ENCODE measurements around the gene OPRM1. TPM values are rescaled to one million over a fixed set of nuclear protein-coding genes. Genes with fewer than 3 reads are reported as not detected.

Gene OPRM1
- total RNA-seq, 4 donors from 2014 or later = not detected

DNA sequence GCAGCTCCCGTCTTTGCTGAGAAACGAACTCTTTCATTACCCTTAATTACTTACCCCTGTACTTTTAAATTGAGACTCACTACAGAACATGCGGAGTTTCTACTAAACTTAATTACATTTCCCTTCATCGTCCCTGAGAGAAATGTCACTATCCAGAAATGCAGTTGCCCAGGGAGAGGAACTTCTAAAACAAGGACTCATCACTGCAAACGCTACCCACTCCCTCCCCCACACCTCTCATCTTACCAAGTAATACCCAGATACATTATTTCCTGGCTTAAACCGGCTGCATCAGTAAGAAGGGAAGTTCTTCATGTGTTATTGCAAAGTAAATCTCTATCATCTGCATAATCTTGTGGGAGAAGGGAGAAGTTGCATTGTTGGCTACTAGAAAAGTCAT, 179.3 kb downstream of the OPRM1 start:
- no peak for TF ChIP-seq POLR2AphosphoS5 (IDR thresholded peaks at IDR 0.05)
- no peak for TF ChIP-seq EP300 (IDR thresholded peaks at IDR 0.05)
- TF ChIP-seq POLR2A (IDR thresholded peaks at IDR 0.05) = no peak
- no peak for TF ChIP-seq CTCF (IDR thresholded peaks at IDR 0.05)
- WGBS = 57% methylated on average over 6 of the region's 6 CpGs

GRCh38 chr6:154218787-154219186, 179.7 kb downstream of the OPRM1 start:
- Histone ChIP-seq H3K36me3 (no peaks in the 10 kb centered on the region), H3K27ac (no peak overlapping the region), H3K4me3 (no peak overlapping the region), H3K9me3 (no peaks in the 10 kb centered on the region), H3K4me1 (no peaks in the 10 kb centered on the region), H3K27me3 (no peaks in the 10 kb centered on the region)
- DNase-seq (ENCODE audit: low spot score in 2 of 2) = no peak
- 61% methylated on average over 6 of the region's 6 CpGs for WGBS
- TF ChIP-seq EP300 (IDR thresholded peaks at IDR 0.05) = no peak
- TF ChIP-seq POLR2A (IDR thresholded peaks at IDR 0.05) = no peak
- TF ChIP-seq CTCF (IDR thresholded peaks at IDR 0.05) = no peak
- no peak for TF ChIP-seq POLR2AphosphoS5 (IDR thresholded peaks at IDR 0.05)

More for the DNA sequence above, 179.3 kb downstream of the OPRM1 start:
- H3K4me3 ChIP-seq = no peak overlapping the region
- H3K4me1 ChIP-seq = no peaks in the 10 kb centered on the region
- DNase-seq (ENCODE audit: low spot score in 2 of 2) = no peak
- H3K27me3 ChIP-seq = no peaks in the 10 kb centered on the region
- H3K9me3 ChIP-seq = no peaks in the 10 kb centered on the region
- no peak overlapping the region for H3K27ac ChIP-seq
- no peaks in the 10 kb centered on the region for H3K36me3 ChIP-seq

DNA sequence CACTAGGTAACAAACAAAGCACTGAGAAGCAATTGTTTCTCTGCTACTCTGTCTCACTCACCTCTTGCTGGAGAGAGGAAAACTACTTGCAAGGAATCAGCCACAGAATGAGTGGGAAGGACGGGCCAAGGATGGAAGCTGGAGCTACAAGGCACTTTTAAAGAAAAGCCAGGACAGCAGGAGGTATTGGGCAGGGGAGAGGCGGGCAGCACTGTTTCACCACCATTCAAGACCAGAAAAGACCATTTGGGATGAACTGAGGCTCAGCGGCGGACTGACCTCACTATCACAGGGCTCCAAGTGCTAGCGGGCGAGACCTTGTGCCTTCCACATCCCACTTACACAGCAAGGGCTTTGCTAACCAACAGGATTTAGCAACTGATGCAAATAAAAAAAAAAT, 180.2 kb downstream of the OPRM1 start:
- Histone ChIP-seq H3K27ac (no peak overlapping the region), H3K9me3 (no peaks in the 10 kb centered on the region), H3K4me3 (no peak overlapping the region), H3K36me3 (no peaks in the 10 kb centered on the region), H3K27me3 (no peaks in the 10 kb centered on the region), H3K4me1 (no peaks in the 10 kb centered on the region)
- no peak for TF ChIP-seq EP300 (IDR thresholded peaks at IDR 0.05)
- whole genome bisulfite sequencing = 85% methylated on average over 6 of the region's 6 CpGs
- DNase-seq (ENCODE audit: low spot score in 2 of 2) = no peak

DNA sequence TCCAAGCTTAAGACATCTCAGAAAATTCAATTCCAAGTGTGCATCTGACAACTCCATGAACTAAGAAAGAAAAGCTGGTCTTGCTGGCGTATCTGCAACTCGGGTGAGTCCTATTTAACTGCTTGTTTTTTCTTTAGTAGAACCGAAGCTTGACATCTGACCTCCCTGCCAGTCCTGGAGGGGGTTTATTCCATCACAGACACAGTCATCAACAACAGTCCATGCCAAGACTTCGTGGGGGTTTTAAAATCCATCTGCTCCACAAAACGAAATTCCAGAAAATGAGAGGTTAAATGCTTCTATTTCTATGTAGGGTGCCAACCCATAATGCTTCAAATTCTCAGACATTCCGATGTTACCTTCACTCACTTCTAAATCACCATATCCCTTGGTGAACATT, 183.7 kb downstream of the OPRM1 start:
- Histone ChIP-seq H3K36me3 (no peaks in the 10 kb centered on the region), H3K4me3 (no peak overlapping the region), H3K4me1 (no peaks in the 10 kb centered on the region), H3K27ac (no peak overlapping the region), H3K9me3 (no peaks in the 10 kb centered on the region), H3K27me3 (no peaks in the 10 kb centered on the region)
- WGBS = 74% methylated on average over 6 of the region's 6 CpGs
- DNase-seq (ENCODE audit: low spot score in 2 of 2) = no peak
- TF ChIP-seq POLR2A (IDR thresholded peaks at IDR 0.05) (no peak), CTCF (IDR thresholded peaks at IDR 0.05) (no peak), POLR2AphosphoS5 (IDR thresholded peaks at IDR 0.05) (no peak), EP300 (IDR thresholded peaks at IDR 0.05) (no peak)

GRCh38 chr6:154223296-154223695, 184.3 kb downstream of the OPRM1 start:
- no peaks in the 10 kb centered on the region for H3K4me1 ChIP-seq
- H3K9me3 ChIP-seq = no peaks in the 10 kb centered on the region
- no peaks in the 10 kb centered on the region for H3K36me3 ChIP-seq
- H3K4me3 ChIP-seq = no peak overlapping the region
- 85% methylated on average over 2 of the region's 2 CpGs for WGBS
- no peaks in the 10 kb centered on the region for H3K27me3 ChIP-seq
- TF ChIP-seq POLR2A (IDR thresholded peaks at IDR 0.05) = no peak
- TF ChIP-seq EP300 (IDR thresholded peaks at IDR 0.05) = no peak
- TF ChIP-seq CTCF (IDR thresholded peaks at IDR 0.05) = no peak
- no peak for TF ChIP-seq POLR2AphosphoS5 (IDR thresholded peaks at IDR 0.05)
- H3K27ac ChIP-seq = no peak overlapping the region
- no peak for DNase-seq (ENCODE audit: low spot score in 2 of 2)

DNA sequence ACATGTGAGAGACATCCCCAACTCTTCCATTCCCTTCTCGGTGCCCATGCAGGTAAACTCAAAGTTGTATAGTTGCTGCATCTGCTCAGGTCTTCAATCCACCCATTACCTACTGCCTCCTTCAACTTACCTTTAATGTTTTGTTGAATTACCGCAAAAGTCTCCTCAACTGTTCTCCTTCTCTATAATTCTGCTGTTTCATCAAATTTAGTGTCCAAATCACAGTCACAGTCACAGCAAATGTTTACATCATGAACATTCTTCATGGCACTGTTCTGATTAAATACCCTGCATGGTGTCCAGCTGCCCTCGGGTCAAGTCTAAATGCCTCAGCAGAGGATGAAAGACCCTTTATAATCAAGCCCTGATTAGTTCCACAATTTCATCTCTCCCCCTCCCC, 187.4 kb downstream of the OPRM1 start:
- no peak overlapping the region for H3K27ac ChIP-seq
- no peaks in the 10 kb centered on the region for H3K4me1 ChIP-seq
- H3K4me3 ChIP-seq = no peak overlapping the region
- 88% methylated on average over 3 of the region's 3 CpGs for WGBS
- no peaks in the 10 kb centered on the region for H3K27me3 ChIP-seq
- H3K9me3 ChIP-seq = no peaks in the 10 kb centered on the region
- DNase-seq (ENCODE audit: low spot score in 2 of 2) = no peak
- TF ChIP-seq EP300 (IDR thresholded peaks at IDR 0.05) = no peak
- TF ChIP-seq POLR2A (IDR thresholded peaks at IDR 0.05) = no peak
- TF ChIP-seq POLR2AphosphoS5 (IDR thresholded peaks at IDR 0.05) = no peak
- TF ChIP-seq CTCF (IDR thresholded peaks at IDR 0.05) = no peak
- no peaks in the 10 kb centered on the region for H3K36me3 ChIP-seq
